Natural killer cell treated with Interleukin-12 subunit alpha and Interleukin-12 subunit beta and Interleukin-15 and Interleukin-18, amount 100 ng/mL, for 72 hours (primary cell): ENCODE measurements around the gene SPDYE1. TPM values are rescaled to one million over a fixed set of nuclear protein-coding genes. Genes with fewer than 3 reads are reported as not detected.

ENCODE experiments used
- ATAC-seq, 2 donors: fragments of 150-1000 bp; cut with Tn5 transposase in 1 of 2; sonication (Bioruptor Pico), chemical (Tn5 transposase) in 1 of 2; 2 replicates each; pipeline ENCODE4 v1.10.0; 2021
- DNase-seq: peaks from one replicate; pipeline ENCODE4 v3.0.0; 2022; ENCODE audit warnings: low spot score
- H3K27ac Mint-ChIP-seq, 2 donors: 1 replicate in 1 of 2; 2 replicates in 1 of 2; pipeline ENCODE4 v1.8.0; 2022; ENCODE audit warnings: mixed read lengths in 2 of 2, mild to moderate bottlenecking in 1 of 2, moderate library complexity in 1 of 2
- H3K27me3 Mint-ChIP-seq, 2 donors: 1 replicate in 1 of 2; 2 replicates in 1 of 2; pipeline ENCODE4 v1.8.0; 2022; ENCODE audit warnings: mixed read lengths in 2 of 2
- H3K36me3 Mint-ChIP-seq: one replicate; pipeline ENCODE4 v1.8.0; 2022; ENCODE audit warnings: mixed read lengths
- H3K4me1 Mint-ChIP-seq, 2 donors: 1 replicate in 1 of 2; 2 replicates in 1 of 2; pipeline ENCODE4 v1.8.0; 2022; ENCODE audit warnings: low read depth in 2 of 2, mixed read lengths in 2 of 2, mild to moderate bottlenecking in 1 of 2
- H3K4me3 Mint-ChIP-seq: one replicate; pipeline ENCODE4 v1.8.0; 2022; ENCODE audit warnings: mixed read lengths
- H3K9me3 Mint-ChIP-seq: 2 replicates; pipeline ENCODE4 v1.8.0; 2022; ENCODE audit warnings: mixed read lengths
- total RNA-seq, 2 donors: library from RNA; stranded (reverse); gene quantifications; one replicate each; pipeline ENCODE4 v1.2.3, GENCODE V29; 2022

Gene SPDYE1
- total RNA-seq, 2 donors from 2014 or later = not detected

DNA sequence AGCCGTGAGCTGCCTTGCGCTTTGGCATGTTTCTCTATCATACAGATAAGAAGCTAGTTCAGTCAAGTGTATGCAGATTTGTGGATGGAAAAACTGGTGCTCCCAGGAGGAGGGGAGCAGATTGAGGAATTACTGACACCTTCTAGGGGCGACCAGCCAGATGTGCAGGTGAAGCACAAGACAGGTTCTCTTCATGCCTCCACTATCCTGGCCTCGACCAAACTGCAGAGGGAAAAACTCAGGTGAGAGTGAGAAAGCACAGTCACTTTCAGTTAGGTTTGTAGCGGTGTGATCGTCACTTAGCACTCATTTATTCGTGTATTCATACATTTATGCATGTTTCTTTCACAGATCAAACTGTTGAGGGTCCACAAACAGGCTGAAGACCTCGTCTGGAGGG lies 46.2 kb downstream of the SPDYE1 start:
- Mint-ChIP-seq H3K9me3 (no peaks in the 10 kb centered on the region), H3K27me3 (no peaks in the 10 kb centered on the region), H3K36me3 (peaks cover 21% of the 10 kb centered on the region), H3K4me1 (peaks cover 37 to 43% of the 10 kb centered on the region in 2 donors), H3K4me3 (peak overlapping the region; percentile 91), H3K27ac (peak overlapping the region; percentile 87 to 92)
- ATAC-seq = no peak
- DNase-seq = no peak

DNA sequence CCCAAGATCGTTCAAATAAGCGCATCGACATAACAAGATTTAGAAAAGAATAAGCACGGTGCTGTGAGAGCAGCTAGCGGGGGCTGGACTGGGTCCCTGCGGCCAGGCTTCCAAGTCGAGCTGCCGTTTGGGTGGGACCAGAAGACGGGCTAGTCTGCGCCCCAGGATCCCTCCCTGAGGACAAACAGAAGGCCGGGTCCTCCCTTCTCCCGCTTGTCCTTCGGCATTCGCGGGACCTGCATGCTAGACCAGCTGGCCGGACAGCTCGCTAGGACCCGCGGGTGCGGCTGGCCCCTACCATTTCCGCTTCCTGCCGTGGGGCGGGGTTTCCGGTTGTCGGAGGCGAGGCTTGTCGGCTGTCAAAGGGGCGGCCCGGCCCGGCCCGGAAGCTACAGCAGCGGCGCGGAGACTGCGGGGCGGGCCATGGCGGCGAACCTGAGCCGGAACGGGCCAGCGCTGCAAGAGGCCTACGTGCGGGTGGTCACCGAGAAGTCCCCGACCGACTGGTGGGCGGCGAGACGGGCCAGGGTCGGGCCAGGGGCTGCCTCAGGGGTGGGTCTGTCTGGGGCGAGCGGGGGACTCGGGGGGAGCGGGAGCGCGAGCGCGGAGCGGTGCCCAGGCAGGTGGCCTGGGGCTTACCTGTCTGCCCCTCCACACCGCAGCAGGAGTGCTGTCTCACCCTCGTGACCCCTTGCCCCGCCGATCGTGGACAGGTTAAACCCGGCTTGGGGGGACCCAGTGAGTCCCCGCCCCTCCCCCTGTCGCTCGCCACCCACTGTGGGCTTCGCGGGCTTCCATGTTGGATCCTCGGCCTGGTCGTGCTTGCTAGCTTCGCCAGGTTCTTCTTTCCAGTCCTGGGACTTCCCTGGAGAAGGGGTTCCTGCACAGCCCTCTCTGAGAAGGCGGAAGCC lies 46.9 kb downstream of the SPDYE1 start, which contains the start of gene DBNL:
TSS of gene DBNL (plus strand) at position 388 of the 911 bp plus-strand sequence. CDS start at position 424, 36 bp downstream.
- ATAC-seq (peak; percentile 88 to 95), DNase-seq (peak; percentile 96)
- Mint-ChIP-seq H3K4me3 (peak within 1 kb of the TSS; percentile 91), H3K4me1 (peaks cover 39 to 43% of the 10 kb centered on the region in 2 donors), H3K36me3 (peaks cover 21% of the 10 kb centered on the region), H3K27me3 (no peaks in the 10 kb centered on the region), H3K27ac (peak within 1 kb of the TSS; percentile 87 to 92), H3K9me3 (no peaks in the 10 kb centered on the region)

GRCh38 chr7:44045226-44046014 lies 47.7 kb downstream of the SPDYE1 start:
- Mint-ChIP-seq H3K27ac (peak overlapping the region; percentile 87 to 92), H3K27me3 (no peaks in the 10 kb centered on the region), H3K4me1 (peaks cover 43% of the 10 kb centered on the region in 2 donors), H3K36me3 (peaks cover 21% of the 10 kb centered on the region), H3K9me3 (no peaks in the 10 kb centered on the region), H3K4me3 (peak overlapping the region; percentile 91)
- DNase-seq = no peak
- peak in 1 of 2 donors; percentile 27 for ATAC-seq

- Mint-ChIP-seq H3K9me3 (no peaks in the 10 kb centered on the region), H3K27ac (peak overlapping the region; percentile 87 to 92), H3K27me3 (no peaks in the 10 kb centered on the region), H3K4me3 (peak overlapping the region; percentile 91), H3K4me1 (peaks cover 37 to 42% of the 10 kb centered on the region in 2 donors), H3K36me3 (peaks cover 21% of the 10 kb centered on the region)
- DNase-seq = no peak
- ATAC-seq = peak; percentile 50 to 65
Measured at GRCh38 chr7:44046321-44047061, 48.8 kb downstream of the SPDYE1 start.

- H3K4me1 Mint-ChIP-seq = peaks cover 37 to 42% of the 10 kb centered on the region in 2 donors
- DNase-seq = peak; percentile 32
Measured at GRCh38 chr7:44048031-44048795, 50.5 kb downstream of the SPDYE1 start.

GRCh38 chr7:44050121-44050914 lies 52.6 kb downstream of the SPDYE1 start:
- Mint-ChIP-seq H3K27me3 (no peaks in the 10 kb centered on the region), H3K36me3 (peaks cover 27% of the 10 kb centered on the region), H3K4me1 (peaks cover 30 to 38% of the 10 kb centered on the region in 2 donors), H3K27ac (no peak overlapping the region), H3K4me3 (no peak overlapping the region), H3K9me3 (no peaks in the 10 kb centered on the region)
- DNase-seq = peak; percentile 22
- ATAC-seq = no peak

More at GRCh38 chr7:44048031-44048795, 50.5 kb downstream of the SPDYE1 start:
- ATAC-seq = no peak
- Mint-ChIP-seq H3K27me3 (no peaks in the 10 kb centered on the region), H3K36me3 (peaks cover 21% of the 10 kb centered on the region), H3K9me3 (no peaks in the 10 kb centered on the region), H3K4me3 (peak overlapping the region; percentile 40), H3K27ac (peak overlapping the region; percentile 42 to 47)

- ATAC-seq (no peak), DNase-seq (peak; percentile 52)
- Mint-ChIP-seq H3K4me1 (peaks cover 29 to 35% of the 10 kb centered on the region in 2 donors), H3K36me3 (peaks cover 25% of the 10 kb centered on the region), H3K9me3 (no peaks in the 10 kb centered on the region), H3K27me3 (no peaks in the 10 kb centered on the region), H3K4me3 (no peak overlapping the region), H3K27ac (no peak overlapping the region)
Measured at GRCh38 chr7:44050915-44051560, 53.3 kb downstream of the SPDYE1 start.

- Mint-ChIP-seq H3K9me3 (no peaks in the 10 kb centered on the region), H3K36me3 (peaks cover 21% of the 10 kb centered on the region), H3K4me1 (peaks cover 25 to 31% of the 10 kb centered on the region in 2 donors), H3K4me3 (no peak overlapping the region), H3K27me3 (no peaks in the 10 kb centered on the region), H3K27ac (no peak overlapping the region)
- ATAC-seq (no peak), DNase-seq (peak; percentile 29)
Measured at GRCh38 chr7:44051611-44052220, 54.0 kb downstream of the SPDYE1 start.

- H3K27me3 Mint-ChIP-seq = no peaks in the 10 kb centered on the region
- peaks cover 16 to 27% of the 10 kb centered on the region in 2 donors for H3K4me1 Mint-ChIP-seq
- DNase-seq = peak; percentile 50
- H3K9me3 Mint-ChIP-seq = no peaks in the 10 kb centered on the region
- H3K36me3 Mint-ChIP-seq = peaks cover 12% of the 10 kb centered on the region
- no peak overlapping the region for H3K27ac Mint-ChIP-seq
- peak; percentile 28 to 32 for ATAC-seq
- no peak overlapping the region for H3K4me3 Mint-ChIP-seq
Measured at GRCh38 chr7:44052771-44053365, 55.2 kb downstream of the SPDYE1 start.

GRCh38 chr7:44056681-44057080 lies 59.0 kb downstream of the SPDYE1 start:
- DNase-seq = peak; percentile 23
- Mint-ChIP-seq H3K27me3 (no peaks in the 10 kb centered on the region), H3K36me3 (peaks cover 12% of the 10 kb centered on the region), H3K27ac (no peak overlapping the region), H3K4me3 (no peak overlapping the region), H3K4me1 (peaks cover 9 to 18% of the 10 kb centered on the region in 2 donors), H3K9me3 (no peaks in the 10 kb centered on the region)
- no peak for ATAC-seq

- Mint-ChIP-seq H3K27me3 (no peaks in the 10 kb centered on the region), H3K27ac (no peak overlapping the region), H3K36me3 (peaks cover 12% of the 10 kb centered on the region), H3K4me3 (no peak overlapping the region), H3K9me3 (no peaks in the 10 kb centered on the region), H3K4me1 (peaks cover 9 to 18% of the 10 kb centered on the region in 2 donors)
- ATAC-seq = no peak
- DNase-seq = peak; percentile 35
Measured at GRCh38 chr7:44057181-44057848, 59.6 kb downstream of the SPDYE1 start.
